Gastrocnemius medialis (tissue), 4 donors: ENCODE results near the gene TTC39C.

ENCODE experiments used
- CTCF ChIP-seq, 5 experiments: fragments of 450-650 bp in 3 of 5; fragments of 200-600 bp in 2 of 5; sonication (generic) in 2 of 5; IDR thresholded peaks in 4 of 5; conservative IDR thresholded peaks in 1 of 5; 1 replicate in 4 of 5; 2 replicates in 1 of 5; pipeline ENCODE4 v1.5.1; 2016 to 2019; ENCODE audit warnings: antibody characterized with exemption in 5 of 5, mild to moderate bottlenecking in 3 of 5, moderate library complexity in 3 of 5
- POLR2A ChIP-seq, 2 donors: fragments of 450-650 bp; IDR thresholded peaks; one replicate each; pipeline ENCODE4 v1.6.1; 2017; ENCODE audit warnings: antibody characterized with exemption in 2 of 2, mild to moderate bottlenecking in 2 of 2, moderate library complexity in 2 of 2

- TF ChIP-seq POLR2A (IDR thresholded peaks at IDR 0.05) (no peak), CTCF (IDR thresholded peaks at IDR 0.05 in 4 of 5, conservative IDR thresholded peaks at IDR 0.05 in 1 of 5) (no peak)
Measured at GRCh38 chr18:23968638-23969604, 45.6 kb upstream of the TTC39C start.
